ENCODE results near the gene PSMC3IP.
"Not testable (repeated sequence)": the region's sequence is repeated elsewhere in the genome, so short reads cannot be mapped to it uniquely, and the experiment has no call there.

Gene PSMC3IP

GRCh38 chr17:42547001-42547461 is 30.5 kb downstream of the PSMC3IP start:
- no peaks in the 10 kb centered on the region for H3K27me3 ChIP-seq (replicated peaks in 2 of 5; ENCODE audit: control insufficient read depth in 4 of 5, insufficient read depth in 5 of 5, low read length in 4 of 5)
- H3K9me3 ChIP-seq (ENCODE audit: control extremely low read depth in 1 of 5, control insufficient read depth in 4 of 5, insufficient read depth in 2 of 5, low read depth in 1 of 5, low read length in 4 of 5) = no peaks in the 10 kb centered on the region
- peaks cover 0 to 9% (median 5%) of the 10 kb centered on the region in 4 experiments for H3K4me1 ChIP-seq (ENCODE audit: control extremely low read depth in 1 of 4, control insufficient read depth in 4 of 4, insufficient read depth in 4 of 4, low read length in 3 of 4)
- 97% methylated on average over 12 of the region's 23 CpGs for WGBS (ENCODE audit: insufficient coverage)
- H3K27ac ChIP-seq (ENCODE audit: insufficient read depth in 1 of 2, low read depth in 1 of 2, low read length in 2 of 2, poor library complexity in 1 of 2, severe bottlenecking in 2 of 2) = no peak overlapping the region
- H3K4me3 ChIP-seq (ENCODE audit: control insufficient read depth in 1 of 7, extremely low read depth in 1 of 7, insufficient read depth in 4 of 7, low read depth in 2 of 7, low read length in 6 of 7) = no peak overlapping the region
- DNase-seq = no peak
- POLR2A ChIA-PET = no interaction called here
- CTCF ChIA-PET = interaction anchor here (2.8 kb wide), 1 partner anchor 31 kb away, joined by 7 read pairs; no protein-coding TSS in a partner anchor
- peaks cover 0 to 27% (median 20%) of the 10 kb centered on the region in 4 experiments for H3K36me3 ChIP-seq (ENCODE audit: control insufficient read depth in 4 of 4, insufficient read depth in 4 of 4, low read length in 3 of 4)

GRCh38 chr17:42545755-42546505 is 31.6 kb downstream of the PSMC3IP start:
- DNase-seq; H3K4me3 ChIP-seq (ENCODE audit: control insufficient read depth in 1 of 7, extremely low read depth in 1 of 7, insufficient read depth in 4 of 7, low read depth in 2 of 7, low read length in 6 of 7); H3K4me1 ChIP-seq (ENCODE audit: control extremely low read depth in 1 of 4, control insufficient read depth in 4 of 4, insufficient read depth in 4 of 4, low read length in 3 of 4); POLR2A ChIA-PET; H3K9me3 ChIP-seq (ENCODE audit: control extremely low read depth in 1 of 5, control insufficient read depth in 4 of 5, insufficient read depth in 2 of 5, low read depth in 1 of 5, low read length in 4 of 5); H3K27me3 ChIP-seq (replicated peaks in 2 of 5; ENCODE audit: control insufficient read depth in 4 of 5, insufficient read depth in 5 of 5, low read length in 4 of 5); H3K27ac ChIP-seq (ENCODE audit: insufficient read depth in 1 of 2, low read depth in 1 of 2, low read length in 2 of 2, poor library complexity in 1 of 2, severe bottlenecking in 2 of 2); CTCF ChIA-PET: not testable (repeated sequence)
- 100% methylated on average over 1 of the region's 9 CpGs for WGBS (ENCODE audit: insufficient coverage)
- H3K36me3 ChIP-seq (ENCODE audit: control insufficient read depth in 4 of 4, insufficient read depth in 4 of 4, low read length in 3 of 4) = peaks cover 0 to 35% (median 28%) of the 10 kb centered on the region in 4 experiments

GRCh38 chr17:42544874-42545283 is 32.6 kb downstream of the PSMC3IP start:
- CTCF ChIA-PET = interaction anchor here (1.0 kb wide), 1 partner anchor 9 kb away, joined by 3 read pairs; no protein-coding TSS in a partner anchor
- Histone ChIP-seq H3K27ac (ENCODE audit: insufficient read depth in 1 of 2, low read depth in 1 of 2, low read length in 2 of 2, poor library complexity in 1 of 2, severe bottlenecking in 2 of 2) (no peak overlapping the region), H3K36me3 (ENCODE audit: control insufficient read depth in 4 of 4, insufficient read depth in 4 of 4, low read length in 3 of 4) (peaks cover 0 to 39% (median 32%) of the 10 kb centered on the region in 4 experiments), H3K27me3 (replicated peaks in 2 of 5; ENCODE audit: control insufficient read depth in 4 of 5, insufficient read depth in 5 of 5, low read length in 4 of 5) (no peaks in the 10 kb centered on the region), H3K4me1 (ENCODE audit: control extremely low read depth in 1 of 4, control insufficient read depth in 4 of 4, insufficient read depth in 4 of 4, low read length in 3 of 4) (peaks cover 0 to 9% (median 5%) of the 10 kb centered on the region in 4 experiments), H3K4me3 (ENCODE audit: control insufficient read depth in 1 of 7, extremely low read depth in 1 of 7, insufficient read depth in 4 of 7, low read depth in 2 of 7, low read length in 6 of 7) (no peak overlapping the region), H3K9me3 (ENCODE audit: control extremely low read depth in 1 of 5, control insufficient read depth in 4 of 5, insufficient read depth in 2 of 5, low read depth in 1 of 5, low read length in 4 of 5) (no peaks in the 10 kb centered on the region)
- POLR2A ChIA-PET = no interaction called here
- WGBS (ENCODE audit: insufficient coverage) = 79% methylated on average over 6 of the region's 8 CpGs
- DNase-seq = no peak

- ChIA-PET POLR2A (no interaction called here), CTCF (interaction anchor here (1.0 kb wide), 1 partner anchor 16 kb away, joined by 3 read pairs; no protein-coding TSS in a partner anchor)
These were observed 34.1 kb downstream of the PSMC3IP start for GRCh38 chr17:42543190-42544079.

GRCh38 chr17:42541041-42541833 is 36.3 kb downstream of the PSMC3IP start:
- Histone ChIP-seq H3K27me3 (replicated peaks in 2 of 5; ENCODE audit: control insufficient read depth in 4 of 5, insufficient read depth in 5 of 5, low read length in 4 of 5) (no peaks in the 10 kb centered on the region), H3K36me3 (ENCODE audit: control insufficient read depth in 4 of 4, insufficient read depth in 4 of 4, low read length in 3 of 4) (peaks cover 0 to 59% (median 41%) of the 10 kb centered on the region in 4 experiments), H3K27ac (ENCODE audit: insufficient read depth in 1 of 2, low read depth in 1 of 2, low read length in 2 of 2, poor library complexity in 1 of 2, severe bottlenecking in 2 of 2) (no peak overlapping the region), H3K4me3 (ENCODE audit: control insufficient read depth in 1 of 7, extremely low read depth in 1 of 7, insufficient read depth in 4 of 7, low read depth in 2 of 7, low read length in 6 of 7) (no peak overlapping the region), H3K9me3 (ENCODE audit: control extremely low read depth in 1 of 5, control insufficient read depth in 4 of 5, insufficient read depth in 2 of 5, low read depth in 1 of 5, low read length in 4 of 5) (no peaks in the 10 kb centered on the region), H3K4me1 (ENCODE audit: control extremely low read depth in 1 of 4, control insufficient read depth in 4 of 4, insufficient read depth in 4 of 4, low read length in 3 of 4) (peaks cover 0 to 15% (median 11%) of the 10 kb centered on the region in 4 experiments)
- whole genome bisulfite sequencing (ENCODE audit: insufficient coverage) = 91% methylated on average over 17 of the region's 17 CpGs
- ChIA-PET CTCF (interaction anchor here (1.2 to 1.5 kb wide), 2 partner anchors 13 to 27 kb away, joined by 3 to 4 read pairs; no protein-coding TSS in a partner anchor), POLR2A (no interaction called here)
- DNase-seq = no peak

More at GRCh38 chr17:42543190-42544079, 34.1 kb downstream of the PSMC3IP start:
- no peaks in the 10 kb centered on the region for H3K27me3 ChIP-seq (replicated peaks in 2 of 5; ENCODE audit: control insufficient read depth in 4 of 5, insufficient read depth in 5 of 5, low read length in 4 of 5)
- peaks cover 0 to 52% (median 41%) of the 10 kb centered on the region in 4 experiments for H3K36me3 ChIP-seq (ENCODE audit: control insufficient read depth in 4 of 4, insufficient read depth in 4 of 4, low read length in 3 of 4)
- no peak overlapping the region for H3K27ac ChIP-seq (ENCODE audit: insufficient read depth in 1 of 2, low read depth in 1 of 2, low read length in 2 of 2, poor library complexity in 1 of 2, severe bottlenecking in 2 of 2)
- no peak overlapping the region for H3K4me3 ChIP-seq (ENCODE audit: control insufficient read depth in 1 of 7, extremely low read depth in 1 of 7, insufficient read depth in 4 of 7, low read depth in 2 of 7, low read length in 6 of 7)
- no peak for DNase-seq
- no peaks in the 10 kb centered on the region for H3K9me3 ChIP-seq (ENCODE audit: control extremely low read depth in 1 of 5, control insufficient read depth in 4 of 5, insufficient read depth in 2 of 5, low read depth in 1 of 5, low read length in 4 of 5)
- peaks cover 0 to 5% (median 2%) of the 10 kb centered on the region in 4 experiments for H3K4me1 ChIP-seq (ENCODE audit: control extremely low read depth in 1 of 4, control insufficient read depth in 4 of 4, insufficient read depth in 4 of 4, low read length in 3 of 4)
- WGBS (ENCODE audit: insufficient coverage) = 97% methylated on average over 37 of the region's 39 CpGs

GRCh38 chr17:42540558-42540957 is 37.0 kb downstream of the PSMC3IP start:
- not testable (repeated sequence) for H3K27ac ChIP-seq (ENCODE audit: insufficient read depth in 1 of 2, low read depth in 1 of 2, low read length in 2 of 2, poor library complexity in 1 of 2, severe bottlenecking in 2 of 2); H3K27me3 ChIP-seq (replicated peaks in 2 of 5; ENCODE audit: control insufficient read depth in 4 of 5, insufficient read depth in 5 of 5, low read length in 4 of 5); H3K4me3 ChIP-seq (ENCODE audit: control insufficient read depth in 1 of 7, extremely low read depth in 1 of 7, insufficient read depth in 4 of 7, low read depth in 2 of 7, low read length in 6 of 7); DNase-seq; H3K9me3 ChIP-seq (ENCODE audit: control extremely low read depth in 1 of 5, control insufficient read depth in 4 of 5, insufficient read depth in 2 of 5, low read depth in 1 of 5, low read length in 4 of 5)
- H3K4me1 ChIP-seq (ENCODE audit: control extremely low read depth in 1 of 4, control insufficient read depth in 4 of 4, insufficient read depth in 4 of 4, low read length in 3 of 4) = peaks cover 0 to 20% (median 14%) of the 10 kb centered on the region in 4 experiments
- ChIA-PET CTCF (interaction anchor here (1.2 to 1.5 kb wide), 2 partner anchors 13 to 27 kb away, joined by 3 to 4 read pairs; no protein-coding TSS in a partner anchor), POLR2A (interaction anchor here (0.6 kb wide), 1 partner anchor 35 kb away, joined by 4 read pairs; no protein-coding TSS in a partner anchor)
- peaks cover 0 to 59% (median 41%) of the 10 kb centered on the region in 4 experiments for H3K36me3 ChIP-seq (ENCODE audit: control insufficient read depth in 4 of 4, insufficient read depth in 4 of 4, low read length in 3 of 4)
- 94% methylated on average over 3 of the region's 4 CpGs for WGBS (ENCODE audit: insufficient coverage)

Measured in common myeloid progenitor, CD34-positive (primary cell).